ENCODE data around the gene ADGRG1.
A peak's percentile ranks its signal among the peaks of the same experiment; 100 is the strongest.

ADGRG1 gene

DNA sequence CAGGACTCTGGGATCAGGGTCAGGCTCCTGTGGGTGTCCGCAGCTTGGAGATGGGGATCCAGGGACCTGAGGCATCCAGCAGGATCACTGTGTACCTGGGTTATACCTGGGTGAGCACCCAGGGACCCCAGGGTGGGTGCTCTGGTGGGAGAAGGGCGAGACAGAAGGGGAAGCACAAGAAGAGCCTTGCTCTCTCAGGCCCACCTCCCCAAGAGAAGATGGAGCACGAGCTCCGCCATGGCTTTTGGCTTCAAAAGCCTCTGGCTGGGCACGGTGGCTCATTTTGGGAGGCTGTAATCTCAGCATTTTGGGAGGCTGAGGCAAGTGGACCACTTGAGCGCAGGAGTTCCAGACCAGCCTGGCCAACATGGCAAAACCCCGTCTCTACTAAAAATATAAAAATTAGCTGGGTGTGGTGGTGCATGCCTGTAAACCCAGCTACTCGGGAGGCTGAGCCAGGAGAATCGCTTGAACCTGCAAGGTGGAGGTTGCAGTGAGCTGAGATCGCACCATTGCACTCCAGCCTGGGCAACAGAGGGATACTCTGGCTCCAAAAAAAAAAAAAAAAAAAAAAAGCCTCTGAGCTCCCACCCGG, 75.1 kb downstream of the ADGRG1 start (continued):
- TF ChIP-seq, protein P1, sequence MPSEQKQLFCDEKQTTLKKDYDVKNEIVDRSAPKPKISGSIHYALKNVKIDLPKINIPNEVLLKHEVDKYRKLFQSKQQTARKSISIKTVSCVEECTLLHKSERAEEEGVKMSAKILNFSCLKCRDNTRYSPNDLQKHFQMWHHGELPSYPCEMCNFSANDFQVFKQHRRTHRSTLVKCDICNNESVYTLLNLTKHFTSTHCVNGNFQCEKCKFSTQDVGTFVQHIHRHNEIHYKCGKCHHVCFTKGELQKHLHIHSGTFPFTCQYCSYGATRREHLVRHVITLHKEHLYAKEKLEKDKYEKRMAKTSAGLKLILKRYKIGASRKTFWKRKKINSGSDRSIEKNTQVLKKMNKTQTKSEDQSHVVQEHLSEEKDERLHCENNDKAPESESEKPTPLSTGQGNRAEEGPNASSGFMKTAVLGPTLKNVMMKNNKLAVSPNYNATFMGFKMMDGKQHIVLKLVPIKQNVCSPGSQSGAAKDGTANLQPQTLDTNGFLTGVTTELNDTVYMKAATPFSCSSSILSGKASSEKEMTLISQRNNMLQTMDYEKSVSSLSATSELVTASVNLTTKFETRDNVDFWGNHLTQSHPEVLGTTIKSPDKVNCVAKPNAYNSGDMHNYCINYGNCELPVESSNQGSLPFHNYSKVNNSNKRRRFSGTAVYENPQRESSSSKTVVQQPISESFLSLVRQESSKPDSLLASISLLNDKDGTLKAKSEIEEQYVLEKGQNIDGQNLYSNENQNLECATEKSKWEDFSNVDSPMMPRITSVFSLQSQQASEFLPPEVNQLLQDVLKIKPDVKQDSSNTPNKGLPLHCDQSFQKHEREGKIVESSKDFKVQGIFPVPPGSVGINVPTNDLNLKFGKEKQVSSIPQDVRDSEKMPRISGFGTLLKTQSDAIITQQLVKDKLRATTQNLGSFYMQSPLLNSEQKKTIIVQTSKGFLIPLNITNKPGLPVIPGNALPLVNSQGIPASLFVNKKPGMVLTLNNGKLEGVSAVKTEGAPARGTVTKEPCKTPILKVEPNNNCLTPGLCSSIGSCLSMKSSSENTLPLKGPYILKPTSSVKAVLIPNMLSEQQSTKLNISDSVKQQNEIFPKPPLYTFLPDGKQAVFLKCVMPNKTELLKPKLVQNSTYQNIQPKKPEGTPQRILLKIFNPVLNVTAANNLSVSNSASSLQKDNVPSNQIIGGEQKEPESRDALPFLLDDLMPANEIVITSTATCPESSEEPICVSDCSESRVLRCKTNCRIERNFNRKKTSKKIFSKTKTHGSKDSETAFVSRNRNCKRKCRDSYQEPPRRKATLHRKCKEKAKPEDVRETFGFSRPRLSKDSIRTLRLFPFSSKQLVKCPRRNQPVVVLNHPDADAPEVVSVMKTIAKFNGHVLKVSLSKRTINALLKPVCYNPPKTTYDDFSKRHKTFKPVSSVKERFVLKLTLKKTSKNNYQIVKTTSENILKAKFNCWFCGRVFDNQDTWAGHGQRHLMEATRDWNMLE (tag by site-specific recombination; conservative IDR thresholded peaks at IDR 0.05; ENCODE audit: low read depth): no peak
- no peak for TF ChIP-seq ZNF140 (tag by site-specific recombination; IDR thresholded peaks at IDR 0.05)

DNA sequence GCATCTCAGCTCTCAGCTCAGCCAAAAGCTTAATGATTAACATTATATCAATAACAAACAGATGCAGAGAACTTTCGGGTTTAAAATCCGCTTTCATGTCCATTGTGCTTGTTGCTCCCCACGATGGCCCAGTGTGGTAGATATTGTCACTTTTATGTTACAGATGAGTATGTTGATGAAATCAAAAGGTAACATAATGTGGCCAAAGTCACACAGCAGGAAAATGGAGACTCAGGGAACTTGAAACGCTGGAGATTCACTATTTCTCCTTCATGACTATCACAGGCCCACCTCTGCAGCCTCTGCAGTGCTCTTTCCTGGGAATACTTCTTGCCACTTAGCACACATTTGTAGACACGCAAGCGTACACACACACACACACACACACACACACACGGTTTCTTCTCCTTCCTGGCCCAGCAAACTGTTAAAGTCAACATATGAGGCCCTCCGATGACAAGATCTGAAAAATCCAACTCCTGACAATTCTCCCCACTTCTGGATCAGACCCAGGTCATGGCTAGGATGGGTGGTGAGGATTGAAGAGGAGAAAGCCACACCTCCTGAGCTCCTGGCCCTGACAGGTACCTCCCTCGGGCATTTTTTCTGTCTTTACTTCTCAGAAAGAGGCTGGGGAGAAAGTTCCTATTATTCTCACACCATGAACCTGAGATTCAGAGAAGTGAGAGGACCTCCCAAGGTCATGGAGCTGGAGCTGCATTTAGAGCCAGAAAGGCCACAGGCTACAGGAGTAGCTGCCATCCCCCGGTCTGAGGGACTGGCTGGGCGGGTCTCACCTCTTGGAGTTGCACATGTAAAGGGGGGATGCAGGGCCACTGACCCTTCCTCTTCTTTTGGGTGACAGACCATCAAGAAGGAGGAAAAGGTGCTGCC, 75.8 kb downstream of the ADGRG1 start:
- ChIA-PET POLR2A (interaction anchor here (0.6 kb wide), 1 partner anchor 31 kb away, joined by 6 read pairs; no protein-coding TSS in a partner anchor), CTCF (no interaction called here)
- Histone ChIP-seq H3K4me1 (ENCODE audit: control insufficient read depth, insufficient read depth, low read length) (no peaks in the 10 kb centered on the region), H3K4me3 (ENCODE audit: low read depth, low read length) (no peak overlapping the region), H3K9me3 (ENCODE audit: control insufficient read depth, insufficient read depth, low read depth, low read length) (no peaks in the 10 kb centered on the region), H3K27ac (ENCODE audit: extremely low read depth, low read depth, low read length) (no peak overlapping the region), H3K36me3 (ENCODE audit: control insufficient read depth in 2 of 2, insufficient read depth in 1 of 2, low read length in 2 of 2) (no peaks in the 10 kb centered on the region)
- no peak for TF ChIP-seq ZFP69B (tag by site-specific recombination; IDR thresholded peaks at IDR 0.05)
- TF ChIP-seq ZNF768 (tag by site-specific recombination; IDR thresholded peaks at IDR 0.05): no peak
- no peak for TF ChIP-seq KLF10 (tag by site-specific recombination; IDR thresholded peaks at IDR 0.05)
- TF ChIP-seq ZNF549 (tag by site-specific recombination; IDR thresholded peaks at IDR 0.05): no peak
- no peak for TF ChIP-seq ZNF623 (tag by site-specific recombination; IDR thresholded peaks at IDR 0.05)
- no peak for TF ChIP-seq ZNF600 (tag by site-specific recombination; IDR thresholded peaks at IDR 0.05)
- TF ChIP-seq ZXDB (tag by site-specific recombination; IDR thresholded peaks at IDR 0.05): no peak

DNA sequence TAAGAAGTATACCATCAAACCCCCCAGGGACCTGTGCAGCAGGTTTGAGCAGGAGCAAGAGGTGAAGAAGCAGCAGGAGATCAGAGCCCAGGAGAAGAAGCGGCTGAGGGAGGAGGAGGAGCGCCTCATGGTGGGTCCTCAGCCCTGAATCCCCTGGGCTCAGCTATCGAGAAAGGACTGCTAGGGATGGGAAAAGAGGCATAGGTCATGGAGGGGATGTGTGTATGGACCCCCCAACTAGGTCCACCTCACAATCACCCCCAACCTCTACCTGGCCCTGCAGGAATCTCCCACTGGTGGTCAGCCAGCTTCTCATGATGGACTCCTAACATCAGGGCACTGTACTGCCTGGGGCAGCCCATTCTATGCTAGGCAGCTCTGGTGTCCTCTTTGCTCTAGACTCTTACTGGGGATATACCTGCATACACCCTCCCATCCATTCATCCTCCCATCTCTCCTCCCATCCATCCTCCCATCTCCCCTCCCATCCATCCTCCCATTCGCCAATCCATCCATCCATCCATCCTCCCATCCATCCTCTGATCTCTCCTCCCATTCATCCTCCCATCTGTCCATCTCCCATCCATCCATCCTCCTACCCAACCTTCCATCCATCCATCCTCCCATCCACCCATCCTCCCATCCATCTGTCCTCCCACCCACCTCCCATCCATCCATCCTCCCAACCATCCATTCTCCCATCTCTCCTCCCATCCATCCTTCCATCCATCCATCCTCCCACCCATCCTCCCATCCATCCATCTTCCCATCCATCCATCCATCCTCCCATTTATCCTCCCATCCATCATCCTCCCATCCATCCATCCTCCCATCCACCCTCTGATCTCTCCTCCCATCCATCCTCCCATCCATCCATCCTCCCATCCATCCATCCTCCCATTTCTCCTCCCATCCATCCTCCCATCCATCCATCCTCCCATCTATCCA, 76.7 kb downstream of the ADGRG1 start:
- ChIA-PET POLR2A (no interaction called here), CTCF (no interaction called here)
- H3K4me3 ChIP-seq (ENCODE audit: low read depth, low read length): no peak overlapping the region
- no peaks in the 10 kb centered on the region for H3K36me3 ChIP-seq (ENCODE audit: control insufficient read depth in 2 of 2, insufficient read depth in 1 of 2, low read length in 2 of 2)
- no peaks in the 10 kb centered on the region for H3K9me3 ChIP-seq (ENCODE audit: control insufficient read depth, insufficient read depth, low read depth, low read length)
- TF ChIP-seq WT1 (tag by site-specific recombination; IDR thresholded peaks at IDR 0.05) (peak; percentile 77), ZNF366 (tag by site-specific recombination; conservative IDR thresholded peaks at IDR 0.05) (peak; percentile 89), ZNF792 (tag by site-specific recombination; IDR thresholded peaks at IDR 0.05) (no peak), ZBTB17 (tag by site-specific recombination; IDR thresholded peaks at IDR 0.05) (peak; percentile 86)
- H3K27ac ChIP-seq (ENCODE audit: extremely low read depth, low read depth, low read length): no peak overlapping the region
- H3K4me1 ChIP-seq (ENCODE audit: control insufficient read depth, insufficient read depth, low read length): no peaks in the 10 kb centered on the region
